ENCODE data around the gene MAGED2.
"Not testable (repeated sequence)": the region's sequence is repeated elsewhere in the genome, so short reads cannot be mapped to it uniquely, and the experiment has no call there.

Gene MAGED2

GRCh38 chrX:54818221-54818620, 10.7 kb downstream of the MAGED2 start:
- DNase-seq, result no peak

DNA sequence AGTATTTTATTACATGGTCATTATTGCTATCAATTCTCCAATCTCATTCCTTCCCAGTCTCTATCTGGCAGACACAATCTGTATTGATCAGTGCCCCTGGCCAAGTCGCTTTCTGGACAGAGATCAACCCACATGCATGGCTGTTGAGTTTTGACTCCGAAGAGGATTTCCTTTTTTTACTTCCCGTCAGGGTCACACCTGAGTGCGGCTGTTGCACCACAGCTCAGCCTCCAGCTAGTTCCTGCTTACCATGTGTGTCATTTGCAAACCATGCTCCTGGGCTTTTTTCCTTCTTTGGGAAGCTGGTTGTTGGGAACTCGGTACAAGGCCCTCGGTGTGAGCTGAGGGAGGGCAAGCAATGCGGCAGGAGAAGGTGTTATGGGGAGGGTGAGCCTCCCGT, 11.7 kb downstream of the MAGED2 start:
- no peak for DNase-seq

DNA sequence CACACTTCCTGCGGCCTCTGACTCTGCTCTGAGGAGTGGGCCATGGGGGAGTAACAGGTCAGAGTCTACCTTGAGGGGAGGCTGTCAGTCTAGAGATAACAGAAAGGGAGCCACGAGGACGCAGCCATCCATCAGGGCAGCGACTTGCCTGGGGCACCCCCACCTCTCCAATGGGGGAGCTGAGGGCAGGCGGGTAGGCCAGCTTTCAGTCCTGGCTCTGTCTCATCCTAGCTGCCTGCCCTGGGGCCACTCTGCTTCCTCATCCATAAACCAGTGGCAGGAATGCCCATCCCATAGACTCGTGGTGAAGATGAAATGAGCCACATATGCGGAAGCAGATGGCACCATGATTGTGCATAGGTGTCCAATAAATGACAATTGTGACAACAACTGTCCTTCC, 13.2 kb downstream of the MAGED2 start:
- DNase-seq, result no peak

GRCh38 chrX:54821310-54821709, 13.8 kb downstream of the MAGED2 start:
- no peak for DNase-seq

DNA sequence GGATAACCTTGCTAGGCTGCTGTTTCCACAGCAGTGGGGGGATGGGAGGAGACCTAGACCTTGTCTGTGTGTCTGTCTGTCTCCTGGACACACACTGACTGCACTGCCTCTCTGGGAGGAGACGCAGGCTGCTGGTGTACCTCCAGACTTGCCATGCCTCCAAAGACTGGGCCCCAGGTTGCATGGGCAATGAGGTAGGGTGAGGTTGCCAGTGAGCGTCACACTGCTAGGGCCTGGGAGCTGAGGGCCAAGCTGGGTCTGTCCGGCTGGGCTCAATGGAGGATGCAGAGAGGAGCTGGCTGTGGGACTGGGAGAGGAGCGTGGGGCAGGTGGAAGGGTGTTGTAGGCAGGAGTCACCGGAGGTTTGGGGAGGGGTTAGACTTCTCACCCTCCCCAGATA, 16.6 kb downstream of the MAGED2 start:
- DNase-seq, result no peak

- no peak for DNase-seq
These were observed 17.2 kb downstream of the MAGED2 start for GRCh38 chrX:54824722-54825121.

GRCh38 chrX:54825716-54826438, 18.3 kb downstream of the MAGED2 start:
- no peak for DNase-seq

DNA sequence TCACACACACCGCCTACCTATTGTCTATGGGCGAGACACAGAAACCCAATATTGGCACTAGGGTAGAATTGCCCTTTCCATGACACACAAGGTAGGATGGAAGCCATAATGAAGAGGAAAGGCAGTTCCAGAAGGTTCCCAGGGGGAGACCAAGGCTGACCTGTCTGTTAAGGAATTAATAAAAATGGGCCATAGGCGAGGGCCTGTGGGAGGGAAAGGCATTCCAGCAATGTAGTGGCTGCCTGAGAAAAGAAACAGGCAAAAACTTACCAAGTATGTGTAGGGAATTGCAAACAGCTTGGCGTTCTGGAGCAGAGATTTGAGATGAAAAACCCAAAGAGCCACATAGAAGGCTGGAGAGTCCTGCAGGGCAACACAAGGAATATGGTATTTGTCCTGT, 19.1 kb downstream of the MAGED2 start:
- no peak for DNase-seq

DNA sequence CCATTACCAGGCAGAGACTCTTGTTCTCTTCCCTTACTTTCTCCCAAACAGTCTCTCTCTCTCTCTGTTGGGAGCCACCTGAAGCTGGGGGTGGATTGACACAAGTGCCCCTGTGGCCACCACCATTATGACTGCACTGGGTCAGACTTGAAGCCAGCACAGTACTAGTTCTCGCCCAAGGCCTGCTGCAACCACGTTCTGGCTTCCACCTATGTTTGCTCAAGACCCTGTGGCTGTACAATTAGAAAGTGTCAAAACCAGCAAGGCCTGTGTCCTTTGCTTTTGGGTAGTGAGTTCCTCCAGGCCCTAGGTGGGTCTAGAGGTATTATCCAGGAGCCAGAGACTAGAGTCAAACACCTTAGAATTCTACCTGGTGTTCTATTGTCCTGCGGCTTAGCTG, 31.0 kb downstream of the MAGED2 start:
- no peak for DNase-seq

DNA sequence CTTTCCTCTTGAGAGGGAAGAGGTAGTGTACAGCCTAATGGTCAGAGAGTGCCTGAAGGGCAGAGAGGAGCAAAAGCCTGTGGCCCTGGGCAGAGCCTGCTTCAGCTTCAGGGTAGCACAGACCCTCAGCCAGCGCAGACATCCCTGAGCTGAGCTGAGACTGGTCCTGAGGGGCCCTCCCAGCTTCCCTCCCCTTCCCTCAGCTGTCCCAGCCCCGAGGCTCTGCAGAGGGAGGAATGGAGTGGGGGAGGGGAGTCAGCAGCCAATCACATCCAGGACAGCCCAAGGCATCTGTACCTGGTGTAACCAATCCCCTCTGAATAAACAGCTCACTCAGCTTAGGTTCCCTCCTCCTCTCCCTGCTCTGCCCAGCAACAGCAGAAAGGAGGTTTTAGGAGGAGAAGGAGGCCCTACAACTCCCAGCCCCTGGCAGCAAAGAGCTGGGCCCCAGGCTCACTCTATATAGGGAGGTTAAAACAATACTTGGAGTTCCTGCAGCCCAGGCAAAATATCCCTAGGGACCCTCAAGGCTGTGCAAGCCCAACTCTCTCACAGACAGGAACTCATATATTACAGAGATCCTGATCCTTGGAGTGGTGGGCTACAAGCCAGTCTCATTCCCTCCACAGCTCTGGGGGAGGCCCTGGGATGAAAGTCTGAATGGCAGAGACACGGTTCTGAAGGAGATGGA, 33.8 kb downstream of the MAGED2 start:
- not testable (repeated sequence) for DNase-seq

- no peak for DNase-seq
These were observed 35.1 kb downstream of the MAGED2 start for GRCh38 chrX:54842607-54843006.

- no peak for DNase-seq
These were observed 35.5 kb downstream of the MAGED2 start for GRCh38 chrX:54843050-54843449.

GRCh38 chrX:54847700-54848099, 40.2 kb downstream of the MAGED2 start:
- not testable (repeated sequence) for DNase-seq

GRCh38 chrX:54865208-54865607, 57.7 kb downstream of the MAGED2 start:
- no peak for DNase-seq
